Mesodermal cell (in vitro differentiated cells): ENCODE results near the gene ZNF83.
"Not testable (repeated sequence)": the region's sequence is repeated elsewhere in the genome, so short reads cannot be mapped to it uniquely, and the experiment has no call there.

Experiments used
- H3K27ac ChIP-seq: 2 replicates; pipeline ENCODE4 v1.7.0; 2013; ENCODE audit warnings: mild to moderate bottlenecking, low read depth, low read length, moderate library complexity; ENCODE audit not compliant: severe bottlenecking
- H3K36me3 ChIP-seq: 2 replicates; pipeline ENCODE4 v1.7.1; 2013; ENCODE audit warnings: mild to moderate bottlenecking, low read length, moderate library complexity; ENCODE audit not compliant: control insufficient read depth, insufficient read depth
- H3K4me1 ChIP-seq: one replicate; pipeline ENCODE4 v1.7.1; 2013; ENCODE audit warnings: mild to moderate bottlenecking, low read length; ENCODE audit not compliant: insufficient read depth, control insufficient read depth, poor library complexity, severe bottlenecking
- H3K4me3 ChIP-seq: 2 replicates; pipeline ENCODE4 v1.7.0; 2013; ENCODE audit warnings: low read length, control low read depth, mild to moderate bottlenecking; ENCODE audit not compliant: insufficient read depth, poor library complexity, severe bottlenecking; ENCODE audit errors: extremely low read depth
- H3K9me3 ChIP-seq: 2 replicates; pipeline ENCODE4 v1.7.1; 2013; ENCODE audit warnings: mild to moderate bottlenecking, low read length, moderate library complexity; ENCODE audit not compliant: control insufficient read depth
- WGBS, 2 experiments: methylation state at CpG; one replicate each; pipeline ENCODE4 v1.1.5; 2013; ENCODE audit warnings: missing lambda C conversion rate in 2 of 2; ENCODE audit not compliant: insufficient coverage in 2 of 2; 5-methylcytosine and 5-hydroxymethylcytosine counted together

The ZNF83 gene

DNA sequence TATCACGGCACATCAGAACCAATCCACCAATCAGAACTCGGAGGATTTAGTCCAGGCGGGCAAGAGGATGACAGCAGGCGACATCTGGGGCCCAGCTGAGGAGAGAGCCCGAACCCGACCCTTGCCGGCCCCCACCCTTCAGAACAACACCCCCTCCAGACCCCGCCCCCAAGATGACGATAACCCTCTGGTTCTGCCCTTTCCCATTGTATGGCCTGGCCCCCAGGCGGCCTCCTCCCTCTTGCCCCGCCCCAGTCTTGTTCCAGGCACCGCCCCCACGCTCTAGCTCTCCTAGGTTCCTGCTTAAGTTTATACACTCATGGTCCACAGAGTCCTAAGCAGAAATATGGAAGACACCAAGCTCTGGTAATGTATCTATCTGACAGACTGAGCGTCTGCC is 2.8 kb upstream of the ZNF83 start:
- 63 to 82% methylated on average over 4 to 11 of the region's 14 CpGs for WGBS, 2 experiments
- Histone ChIP-seq H3K36me3 (peaks cover 16% of the 10 kb centered on the region), H3K4me1 (peaks cover 3% of the 10 kb centered on the region), H3K9me3 (no peaks in the 10 kb centered on the region), H3K4me3 (no peak overlapping the region), H3K27ac (no peak overlapping the region)

DNA sequence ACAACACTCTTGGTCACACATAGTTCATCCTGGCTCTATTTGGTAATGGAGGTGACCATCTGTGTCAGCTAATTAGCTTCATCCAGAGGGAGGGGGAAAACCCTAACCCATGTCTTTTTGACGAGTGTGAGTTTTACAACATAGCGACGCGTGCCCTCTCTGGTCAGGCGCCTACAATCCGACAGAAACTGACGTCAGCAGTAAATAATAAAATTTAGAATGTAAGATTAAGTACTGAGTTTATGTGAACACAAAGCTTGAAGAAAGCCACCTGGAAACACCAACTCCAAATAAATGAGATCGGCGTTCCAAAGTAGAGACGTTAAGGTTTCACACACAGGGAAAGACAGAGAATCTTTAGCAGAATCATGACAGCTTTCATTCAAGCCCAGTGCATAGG is 1.8 kb upstream of the ZNF83 start:
- WGBS, 2 experiments: 98 to 100% methylated on average over 1 to 8 of the region's 10 CpGs
- Histone ChIP-seq H3K9me3 (no peaks in the 10 kb centered on the region), H3K4me3 (no peak overlapping the region), H3K36me3 (peaks cover 17% of the 10 kb centered on the region), H3K27ac (no peak overlapping the region), H3K4me1 (peaks cover 3% of the 10 kb centered on the region)

DNA sequence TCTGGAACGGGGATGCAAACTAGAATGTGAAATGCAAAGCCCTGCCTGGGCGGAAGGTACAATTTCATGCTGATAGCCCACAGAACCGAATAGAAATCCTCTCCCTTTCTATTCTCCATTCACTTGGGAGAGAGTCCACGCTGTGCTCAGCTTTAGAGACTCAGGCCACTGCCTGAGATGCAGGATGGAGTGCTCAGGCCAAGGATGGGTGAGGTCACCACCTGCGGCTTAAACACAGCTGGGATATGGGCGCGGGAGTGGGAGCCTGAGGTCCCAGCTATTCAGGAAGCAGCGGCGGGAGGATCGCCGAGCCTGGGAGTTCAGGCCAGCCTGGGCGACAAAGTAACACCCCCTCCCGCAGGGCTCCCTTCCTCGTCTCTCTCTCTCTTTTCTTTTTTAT is 446 bp upstream of the ZNF83 start:
- H3K4me3 ChIP-seq: peak overlapping the region; percentile 59
- H3K4me1 ChIP-seq: peaks cover 3% of the 10 kb centered on the region
- H3K36me3 ChIP-seq: peaks cover 22% of the 10 kb centered on the region
- WGBS, 2 experiments: 19% methylated on average over 5 to 9 of the region's 14 CpGs
- H3K9me3 ChIP-seq: no peaks in the 10 kb centered on the region
- H3K27ac ChIP-seq: peak overlapping the region; percentile 89

DNA sequence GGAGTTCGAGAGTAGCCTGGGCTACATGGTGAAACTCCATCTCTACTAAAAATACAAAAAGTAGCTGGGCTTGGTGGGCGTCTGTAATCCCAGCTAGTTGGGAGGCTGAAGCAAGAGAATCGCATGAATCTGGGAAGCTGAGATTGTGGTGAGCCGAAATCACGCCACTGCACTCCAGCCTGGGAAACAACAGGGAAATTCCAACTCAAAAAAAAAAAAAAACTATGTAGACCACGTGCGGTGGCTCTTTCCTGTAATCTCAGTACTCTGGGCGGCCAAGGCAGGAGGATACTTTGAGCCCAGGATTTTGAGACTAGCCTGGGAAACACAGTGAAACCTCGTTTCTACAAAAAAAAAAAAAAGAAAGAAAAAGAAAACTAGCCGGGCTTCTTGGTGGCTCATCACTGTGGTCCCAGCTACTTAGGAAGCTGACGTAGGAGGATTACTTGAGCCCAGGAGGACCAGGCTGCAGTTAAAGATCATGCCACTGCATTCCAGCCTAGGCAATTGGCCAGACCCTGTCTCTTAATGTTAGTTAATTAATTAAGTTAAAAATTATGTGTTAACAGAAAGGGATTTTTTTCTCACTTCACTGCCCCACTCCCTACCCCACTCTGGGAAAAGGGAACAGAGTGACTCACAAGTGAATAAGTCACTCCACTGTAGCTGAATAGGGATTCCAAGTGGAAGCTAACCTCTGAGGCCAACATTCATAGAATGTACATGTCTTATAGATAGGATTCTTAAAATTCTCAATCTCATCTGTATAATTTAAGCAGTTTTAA is 2.2 kb downstream of the ZNF83 start:
- no peaks in the 10 kb centered on the region for H3K9me3 ChIP-seq
- H3K4me1 ChIP-seq: peaks cover 3% of the 10 kb centered on the region
- no peak overlapping the region for H3K27ac ChIP-seq
- 87 to 95% methylated on average over 8 to 10 of the region's 11 CpGs for whole genome bisulfite sequencing, 2 experiments
- peaks cover 24% of the 10 kb centered on the region for H3K36me3 ChIP-seq
- H3K4me3 ChIP-seq: no peak overlapping the region

DNA sequence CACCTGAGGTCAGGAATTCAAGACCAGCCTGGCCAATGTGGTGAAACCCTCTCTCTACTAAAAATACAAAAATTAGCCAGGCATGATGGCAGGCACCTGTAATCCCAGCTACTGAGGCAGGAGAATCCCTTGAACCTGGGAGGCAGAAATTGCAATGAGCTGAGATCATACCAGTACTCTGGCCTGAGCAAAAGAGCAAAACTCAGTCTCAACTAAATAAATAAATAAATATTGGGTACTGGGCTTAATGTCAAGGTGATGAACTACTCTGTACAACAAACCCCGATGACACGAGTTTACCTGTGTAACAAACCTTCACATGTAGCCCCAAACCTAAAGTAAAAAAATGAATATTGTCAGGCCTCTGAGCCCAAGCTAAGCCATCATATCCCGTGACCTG is 10.7 kb downstream of the ZNF83 start:
- H3K36me3 ChIP-seq: peaks cover 61% of the 10 kb centered on the region
- not testable (repeated sequence) for H3K4me1 ChIP-seq, H3K27ac ChIP-seq, H3K4me3 ChIP-seq, H3K9me3 ChIP-seq
- 100% methylated on average over 1 to 3 of the region's 3 CpGs for WGBS, 2 experiments

DNA sequence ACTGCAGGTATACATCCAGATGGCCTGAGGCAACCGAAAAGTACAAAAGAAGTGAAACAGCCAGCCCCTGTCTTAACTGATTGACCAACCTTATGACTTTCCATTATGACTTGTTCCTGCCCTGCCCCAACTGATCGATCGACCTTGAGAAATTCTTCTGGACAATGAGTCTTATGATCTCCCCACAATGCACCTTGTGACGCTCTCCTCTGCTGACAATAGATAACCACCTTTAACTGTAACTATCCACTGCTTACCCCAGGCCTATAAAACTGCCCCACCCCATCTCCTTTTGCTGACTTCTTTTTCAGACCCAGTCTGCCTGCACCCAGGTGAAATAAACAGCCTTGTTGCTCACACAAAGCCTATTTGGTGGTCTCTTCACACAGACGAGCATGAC is 11.2 kb downstream of the ZNF83 start:
- Histone ChIP-seq H3K36me3 (peaks cover 67% of the 10 kb centered on the region), H3K4me1 (no peaks in the 10 kb centered on the region), H3K9me3 (no peaks in the 10 kb centered on the region), H3K27ac (no peak overlapping the region), H3K4me3 (no peak overlapping the region)
- WGBS, 2 experiments: 88 to 96% methylated on average over 4 to 5 of the region's 5 CpGs

DNA sequence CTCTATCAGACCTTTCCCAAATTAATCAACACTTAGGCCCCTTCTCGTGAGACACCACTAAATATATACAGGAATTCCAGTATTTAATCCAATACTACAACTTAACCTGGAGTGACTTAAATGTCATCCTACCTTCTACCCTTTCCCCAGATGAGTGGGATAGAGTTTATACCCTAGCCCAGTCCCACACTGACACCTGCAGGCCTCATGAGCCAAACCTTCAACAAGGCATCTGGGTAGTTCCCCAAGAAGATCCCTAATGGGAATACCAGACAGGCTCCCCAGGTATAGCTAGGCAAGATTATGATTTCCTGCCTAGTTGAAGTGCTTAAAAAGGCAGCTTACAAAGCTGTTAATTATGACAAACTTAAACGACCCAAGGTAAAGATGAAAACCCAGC is 15.9 kb downstream of the ZNF83 start:
- Histone ChIP-seq H3K4me3 (no peak overlapping the region), H3K4me1 (no peaks in the 10 kb centered on the region), H3K36me3 (peaks cover 97% of the 10 kb centered on the region), H3K9me3 (no peaks in the 10 kb centered on the region), H3K27ac (no peak overlapping the region)
- whole genome bisulfite sequencing, 2 experiments: 75 to 85% methylated on average over 2 of the region's 2 CpGs

DNA sequence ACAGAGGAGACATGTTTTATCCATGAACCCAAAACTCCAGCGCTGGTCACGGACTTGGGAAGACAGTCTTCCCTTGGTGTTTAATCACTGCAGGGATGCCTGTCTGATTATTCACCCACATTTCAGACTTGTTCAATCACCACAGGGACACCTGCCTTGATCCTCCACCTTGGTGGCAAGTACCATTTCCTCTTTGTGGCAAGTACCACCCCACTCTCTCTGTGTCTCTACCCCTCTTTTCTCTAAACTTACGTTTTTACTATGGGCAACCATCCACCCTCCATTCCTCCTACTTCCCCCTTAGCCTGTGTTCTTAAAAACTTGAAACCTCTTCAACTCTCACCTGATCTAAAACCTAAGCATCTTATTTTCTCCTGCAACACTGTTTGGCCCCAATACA is 16.8 kb downstream of the ZNF83 start:
- WGBS, 2 experiments: 92 to 97% methylated on average over 3 of the region's 3 CpGs
- Histone ChIP-seq H3K36me3 (peaks cover 97% of the 10 kb centered on the region), H3K9me3 (no peaks in the 10 kb centered on the region), H3K27ac (no peak overlapping the region), H3K4me3 (no peak overlapping the region), H3K4me1 (no peaks in the 10 kb centered on the region)

DNA sequence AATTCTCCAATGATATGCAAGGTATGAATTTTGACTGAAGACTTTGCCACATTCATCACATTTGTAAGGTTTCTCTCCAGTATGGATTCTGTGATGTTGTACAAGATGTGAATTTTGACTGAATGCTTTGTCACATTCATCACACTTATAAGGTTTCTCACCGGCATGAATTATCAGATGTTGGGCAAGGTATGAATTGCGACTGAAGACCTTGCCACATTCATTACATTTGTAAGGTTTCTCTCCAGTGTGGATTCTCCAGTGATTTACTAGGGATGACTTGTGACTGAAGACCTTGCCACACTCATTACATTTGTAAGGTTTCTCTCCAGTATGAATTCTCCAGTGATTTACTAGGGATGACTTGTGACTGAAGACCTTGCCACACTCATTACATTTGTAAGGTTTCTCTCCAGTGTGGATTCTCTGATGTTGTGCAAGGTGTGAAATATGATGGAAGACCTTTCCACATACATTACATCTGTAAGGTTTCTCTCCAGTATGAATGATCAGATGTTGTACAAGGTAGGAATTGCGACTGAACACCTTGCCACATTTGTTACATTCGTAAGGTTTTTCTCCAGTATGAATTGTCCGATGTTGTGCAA is 24.8 kb downstream of the ZNF83 start:
- H3K36me3 ChIP-seq: peaks cover 85% of the 10 kb centered on the region

DNA sequence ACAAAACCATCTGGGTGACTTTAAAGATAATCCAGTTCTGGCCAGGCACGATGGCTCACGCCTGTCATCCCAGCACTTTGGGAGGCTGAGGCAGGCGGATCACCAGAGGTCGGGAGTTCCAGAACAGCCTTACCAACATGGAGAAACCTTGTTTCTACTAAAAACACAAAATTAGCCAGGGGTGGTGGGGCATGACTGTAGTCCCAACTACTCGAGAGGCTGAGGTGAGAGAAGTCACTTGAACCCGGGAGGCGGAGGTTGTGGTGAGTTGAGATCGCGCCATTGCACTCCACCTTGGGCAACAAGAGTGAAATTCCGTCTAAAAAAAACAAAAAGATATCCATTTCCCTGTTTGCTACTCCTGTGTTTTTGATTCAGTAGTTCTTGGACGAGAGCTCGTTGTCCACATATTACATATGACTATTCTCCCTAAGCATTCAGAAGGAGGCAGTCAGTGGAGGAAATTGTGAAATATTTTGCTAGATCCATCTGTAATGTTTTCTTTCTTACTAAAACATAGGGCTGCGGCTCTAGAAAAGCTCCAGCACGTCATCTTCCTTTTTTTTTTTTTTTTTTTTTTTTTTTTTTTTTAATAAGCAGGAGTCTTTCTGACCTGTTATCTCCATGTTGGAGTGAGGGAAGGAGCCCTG is 34.5 kb downstream of the ZNF83 start:
- no peak overlapping the region for H3K27ac ChIP-seq
- H3K4me3 ChIP-seq: no peak overlapping the region
- 91 to 98% methylated on average over 8 to 10 of the region's 14 CpGs for WGBS, 2 experiments
- H3K4me1 ChIP-seq: peaks cover 7% of the 10 kb centered on the region
- H3K36me3 ChIP-seq: peaks cover 20% of the 10 kb centered on the region
- H3K9me3 ChIP-seq: no peaks in the 10 kb centered on the region

More for the DNA sequence above, 24.8 kb downstream of the ZNF83 start:
- Histone ChIP-seq H3K4me1 (no peaks in the 10 kb centered on the region), H3K27ac (no peak overlapping the region), H3K9me3 (peaks cover 27% of the 10 kb centered on the region), H3K4me3 (no peak overlapping the region)
- no CpG with 5 or more reads among the region's 5 CpGs for WGBS, 2 experiments

DNA sequence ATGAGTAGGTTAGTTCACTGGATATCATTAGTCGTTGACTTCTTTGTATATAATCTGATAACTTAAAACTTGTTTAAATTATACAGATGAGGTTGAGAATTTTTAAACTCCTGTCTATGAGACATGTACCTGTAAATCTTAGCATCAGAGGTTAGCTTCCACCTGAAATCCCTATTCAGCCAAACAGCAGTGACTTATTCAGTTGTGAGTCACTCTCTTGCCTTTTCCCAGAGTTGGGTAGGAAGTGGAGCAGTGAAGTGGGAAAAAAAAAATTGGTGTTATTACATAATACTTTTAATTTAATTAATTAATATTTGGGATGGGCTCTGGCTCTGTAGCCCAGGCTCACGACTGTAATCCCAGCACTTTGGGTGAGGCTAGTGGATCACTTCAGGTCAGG is 35.2 kb downstream of the ZNF83 start:
- Histone ChIP-seq H3K4me3 (no peak overlapping the region), H3K4me1 (peaks cover 7% of the 10 kb centered on the region), H3K9me3 (no peaks in the 10 kb centered on the region), H3K27ac (no peak overlapping the region), H3K36me3 (peaks cover 23% of the 10 kb centered on the region)
- WGBS, 2 experiments: 100% methylated on average over 2 of the region's 2 CpGs; no CpG with 5 or more reads in 1 of the 2 experiments
